HG02763 (cell line): ENCODE data around the gene CLASRP.

Source experiments
- ATAC-seq: cut with Tn5 transposase; IDR thresholded peaks from one replicate; pipeline ENCODE4 v1.9.1; 2021; ENCODE audit warnings: mild to moderate bottlenecking, moderate library complexity; ENCODE audit not compliant: unreplicated experiment

Gene CLASRP

DNA sequence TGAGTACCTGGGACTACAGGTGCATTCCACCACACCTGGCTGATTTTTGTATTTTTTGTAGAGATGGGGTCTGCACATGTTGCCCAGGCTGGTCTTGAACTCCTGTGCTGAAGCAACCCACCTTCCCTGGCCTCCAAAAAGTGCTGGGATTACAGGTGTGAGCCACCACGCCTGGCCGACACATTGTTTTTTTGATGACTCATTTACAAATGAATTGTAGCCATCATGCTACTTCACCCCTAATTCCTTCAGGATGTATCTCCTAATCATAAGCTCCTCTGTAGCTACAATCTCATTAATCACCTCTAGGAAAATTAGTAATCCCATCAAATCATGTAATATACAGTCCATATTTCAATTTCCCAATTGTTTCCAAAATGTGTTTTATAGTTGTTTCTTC lies 19.7 kb upstream of the CLASRP start:
- ATAC-seq: no peak

DNA sequence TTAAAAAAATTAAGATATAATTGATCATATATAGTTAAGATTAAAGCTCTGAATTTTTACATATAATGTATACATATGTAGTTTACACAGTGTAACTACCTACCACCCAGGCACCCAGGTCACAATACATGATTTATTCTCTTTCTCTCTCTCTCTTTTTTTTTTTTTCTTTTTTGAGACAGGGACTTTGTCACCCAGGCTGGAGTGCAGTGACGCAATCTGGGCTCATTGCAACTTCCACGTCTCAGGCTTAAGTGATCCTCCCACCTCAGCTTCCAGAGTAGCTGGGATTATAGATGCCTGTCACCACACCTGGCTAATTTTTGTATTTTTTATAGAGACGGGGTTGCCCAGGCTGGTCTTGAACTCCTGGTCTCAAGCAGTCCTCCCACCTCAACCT lies 18.8 kb upstream of the CLASRP start:
- no peak for ATAC-seq

DNA sequence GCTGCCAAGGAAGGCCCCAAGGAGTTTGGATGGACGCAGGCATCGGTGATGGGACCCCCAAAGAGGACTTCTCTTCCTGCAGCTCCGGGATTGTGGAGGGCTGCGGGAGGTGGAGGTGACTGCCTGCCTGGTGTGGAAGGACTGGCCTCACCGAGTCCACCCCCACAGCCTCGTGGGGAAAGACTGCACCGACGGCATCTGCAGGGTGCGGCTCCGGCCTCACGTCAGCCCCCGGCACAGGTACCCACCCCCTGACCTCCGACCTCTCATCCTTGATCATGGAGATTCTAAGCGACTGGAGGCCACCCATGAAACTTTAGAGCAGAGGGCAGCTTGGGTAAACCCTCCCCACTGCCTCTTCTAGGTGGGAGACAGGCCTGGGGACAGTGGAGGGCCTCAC lies 16.9 kb upstream of the CLASRP start:
- ATAC-seq: no peak

DNA sequence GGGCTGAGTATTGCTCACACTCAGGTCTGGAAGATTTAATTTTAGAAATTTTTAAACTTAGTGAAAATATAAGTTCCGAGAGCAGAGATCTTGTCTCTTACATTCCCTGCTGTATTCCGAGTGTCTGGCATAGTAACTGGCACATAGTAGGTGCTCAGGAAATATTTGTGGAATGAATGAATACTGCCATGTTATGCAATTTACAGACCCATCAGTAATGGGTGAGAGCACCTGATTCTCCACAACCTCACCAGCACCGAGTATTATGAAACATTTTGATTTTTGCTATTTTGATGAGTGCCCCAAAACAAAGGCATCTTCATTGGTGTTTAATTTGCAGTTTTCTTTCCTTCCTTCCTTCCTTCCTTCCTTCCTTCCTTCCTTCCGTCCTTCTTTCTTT lies 15.8 kb upstream of the CLASRP start:
- no peak for ATAC-seq

DNA sequence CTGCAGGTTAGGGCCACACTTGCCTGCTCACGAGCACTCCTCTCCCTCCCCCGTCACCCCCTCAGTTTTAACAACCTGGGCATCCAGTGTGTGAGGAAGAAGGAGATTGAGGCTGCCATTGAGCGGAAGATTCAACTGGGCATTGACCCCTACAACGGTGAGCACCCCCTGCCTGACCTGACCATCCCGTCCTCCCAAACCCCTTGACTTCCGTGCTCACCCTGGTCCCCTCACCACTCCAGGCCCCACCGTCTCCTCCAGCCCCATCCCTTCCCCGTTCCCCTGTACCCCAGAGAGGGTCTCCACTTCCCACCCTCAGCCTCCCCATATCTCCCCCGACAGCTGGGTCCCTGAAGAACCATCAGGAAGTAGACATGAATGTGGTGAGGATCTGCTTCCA lies 13.6 kb upstream of the CLASRP start:
- no peak for ATAC-seq

DNA sequence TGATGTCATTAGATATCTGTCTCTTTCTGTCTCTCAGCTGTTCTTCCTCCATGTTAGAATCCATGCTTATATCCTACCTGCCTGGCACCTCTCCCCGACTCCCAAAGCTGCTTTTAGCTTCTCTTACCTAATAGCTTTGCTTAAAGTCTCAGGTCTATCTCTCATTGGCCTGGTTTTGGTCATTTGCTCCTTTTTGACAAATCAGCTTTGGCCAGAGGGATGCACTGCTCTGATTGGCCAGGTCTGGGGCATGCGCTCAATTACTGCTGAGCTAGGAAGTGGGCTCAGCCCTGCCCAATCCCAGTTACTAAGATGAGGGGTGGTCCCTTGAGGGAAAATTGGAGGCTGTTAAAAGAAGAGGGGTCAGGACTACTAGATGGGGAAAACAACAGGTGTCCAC lies 11.5 kb upstream of the CLASRP start:
- no peak for ATAC-seq

DNA sequence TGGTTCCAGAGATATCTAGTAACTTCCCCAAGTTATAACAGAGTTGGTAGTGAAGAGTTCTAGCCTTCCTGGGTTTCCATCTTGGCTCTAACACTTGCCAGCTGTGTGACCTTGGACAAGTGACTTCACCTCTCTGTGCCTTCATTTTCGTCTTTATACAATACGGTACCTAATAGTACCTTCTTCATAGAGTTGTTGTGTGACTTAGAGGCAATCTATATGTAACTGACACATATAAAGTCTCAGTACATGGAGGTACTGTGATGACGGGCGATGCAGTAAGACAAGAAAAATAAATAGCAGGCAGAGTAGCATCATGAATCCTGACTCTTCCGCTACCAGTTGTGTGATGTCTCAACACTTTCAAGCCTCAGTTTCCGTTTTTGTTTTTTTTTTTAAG lies 8.0 kb upstream of the CLASRP start:
- ATAC-seq: no peak

DNA sequence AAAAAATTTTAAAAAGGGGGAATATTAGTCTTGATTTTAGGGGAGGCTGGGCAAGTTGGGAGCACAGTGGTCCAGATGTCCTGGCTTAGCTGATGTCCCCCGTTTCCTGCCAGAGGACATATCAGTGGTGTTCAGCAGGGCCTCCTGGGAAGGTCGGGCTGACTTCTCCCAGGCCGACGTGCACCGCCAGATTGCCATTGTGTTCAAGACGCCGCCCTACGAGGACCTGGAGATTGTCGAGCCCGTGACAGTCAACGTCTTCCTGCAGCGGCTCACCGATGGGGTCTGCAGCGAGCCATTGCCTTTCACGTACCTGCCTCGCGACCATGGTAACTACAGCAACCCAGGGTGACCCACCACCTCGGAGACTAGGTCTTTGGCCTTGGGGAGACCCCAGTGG lies 6.4 kb upstream of the CLASRP start:
- ATAC-seq: no peak

DNA sequence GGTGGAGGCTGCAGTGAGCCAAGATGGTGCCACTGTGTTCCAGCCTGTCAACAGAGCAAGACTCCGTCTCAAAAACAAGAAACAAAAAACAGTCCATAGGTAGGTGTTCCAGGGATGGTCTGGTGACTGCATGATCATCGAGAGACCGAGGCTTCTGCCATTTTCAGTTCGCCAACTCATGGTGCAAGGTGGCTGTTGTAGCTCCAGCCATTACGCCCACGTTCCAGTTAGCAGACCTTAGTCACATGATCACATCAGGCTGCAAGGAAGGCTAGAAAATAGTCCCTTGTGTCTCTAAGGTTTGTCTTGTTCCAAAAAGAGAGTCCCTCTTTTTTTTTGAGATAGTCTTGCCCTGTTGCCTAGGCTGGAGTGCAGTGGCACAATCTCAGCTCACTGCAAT lies 3.1 kb upstream of the CLASRP start:
- ATAC-seq: no peak

DNA sequence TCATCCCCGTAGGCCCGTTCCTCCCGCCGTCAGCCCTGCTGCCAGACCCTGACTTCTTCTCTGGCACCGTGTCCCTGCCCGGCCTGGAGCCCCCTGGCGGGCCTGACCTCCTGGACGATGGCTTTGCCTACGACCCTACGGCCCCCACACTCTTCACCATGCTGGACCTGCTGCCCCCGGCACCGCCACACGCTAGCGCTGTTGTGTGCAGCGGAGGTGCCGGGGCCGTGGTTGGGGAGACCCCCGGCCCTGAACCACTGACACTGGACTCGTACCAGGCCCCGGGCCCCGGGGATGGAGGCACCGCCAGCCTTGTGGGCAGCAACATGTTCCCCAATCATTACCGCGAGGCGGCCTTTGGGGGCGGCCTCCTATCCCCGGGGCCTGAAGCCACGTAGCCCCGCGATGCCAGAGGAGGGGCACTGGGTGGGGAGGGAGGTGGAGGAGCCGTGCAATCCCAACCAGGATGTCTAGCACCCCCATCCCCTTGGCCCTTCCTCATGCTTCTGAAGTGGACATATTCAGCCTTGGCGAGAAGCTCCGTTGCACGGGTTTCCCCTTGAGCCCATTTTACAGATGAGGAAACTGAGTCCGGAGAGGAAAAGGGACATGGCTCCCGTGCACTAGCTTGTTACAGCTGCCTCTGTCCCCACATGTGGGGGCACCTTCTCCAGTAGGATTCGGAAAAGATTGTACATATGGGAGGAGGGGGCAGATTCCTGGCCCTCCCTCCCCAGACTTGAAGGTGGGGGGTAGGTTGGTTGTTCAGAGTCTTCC lies 1.3 kb upstream of the CLASRP start:
- ATAC-seq: no peak

DNA sequence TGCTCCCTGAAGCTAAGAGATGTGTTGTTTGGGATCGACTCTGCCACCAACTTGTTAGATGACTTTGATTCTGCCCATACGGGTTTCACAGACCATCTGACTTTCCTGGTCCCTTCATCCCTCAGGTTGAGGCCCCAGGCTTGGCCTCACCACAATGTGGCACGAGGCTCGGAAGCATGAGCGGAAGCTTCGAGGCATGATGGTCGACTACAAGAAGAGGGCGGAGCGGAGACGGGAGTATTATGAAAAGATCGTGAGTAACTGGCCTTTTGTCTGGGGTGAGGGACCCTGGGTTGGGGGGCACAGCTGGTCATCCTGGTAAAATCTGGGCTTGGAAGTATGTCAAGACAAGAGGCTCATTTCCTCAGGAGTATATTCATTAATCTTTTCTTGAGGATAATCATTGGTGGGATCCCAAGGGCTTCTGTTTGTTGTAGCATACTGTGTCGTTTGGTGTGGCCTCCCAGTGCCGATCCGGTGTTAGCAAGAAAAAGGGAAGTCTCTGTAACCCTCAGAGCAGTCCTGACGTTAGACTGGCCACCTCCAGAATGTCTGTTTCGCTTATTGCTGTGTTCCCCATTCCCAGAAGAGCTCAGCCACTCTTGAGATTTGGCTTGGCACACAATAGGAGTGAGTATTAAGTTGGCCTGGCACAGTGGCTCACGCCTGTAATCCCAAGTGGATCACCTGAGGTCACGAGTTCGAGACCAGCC lies 1.4 kb downstream of the CLASRP start:
- no peak for ATAC-seq

DNA sequence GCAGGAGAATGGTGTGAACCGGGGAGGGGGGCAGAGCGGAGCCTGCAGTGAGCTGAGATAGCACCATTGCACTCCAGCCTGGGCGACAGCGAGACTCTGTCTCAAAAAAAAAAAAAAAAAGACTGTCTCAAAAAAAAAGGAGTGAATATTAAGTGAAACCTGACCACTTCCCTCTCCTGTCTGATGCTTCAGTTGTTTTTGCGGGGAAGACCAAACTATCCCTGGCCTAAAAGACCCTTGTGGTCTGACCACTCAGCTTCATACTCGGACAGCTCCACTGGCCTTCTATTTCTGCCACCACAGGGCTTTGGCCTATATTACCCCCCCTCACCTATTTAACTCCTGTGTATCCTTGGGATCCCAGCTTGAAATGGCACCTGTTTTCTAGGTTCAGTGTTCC lies 2.3 kb downstream of the CLASRP start:
- ATAC-seq: no peak

DNA sequence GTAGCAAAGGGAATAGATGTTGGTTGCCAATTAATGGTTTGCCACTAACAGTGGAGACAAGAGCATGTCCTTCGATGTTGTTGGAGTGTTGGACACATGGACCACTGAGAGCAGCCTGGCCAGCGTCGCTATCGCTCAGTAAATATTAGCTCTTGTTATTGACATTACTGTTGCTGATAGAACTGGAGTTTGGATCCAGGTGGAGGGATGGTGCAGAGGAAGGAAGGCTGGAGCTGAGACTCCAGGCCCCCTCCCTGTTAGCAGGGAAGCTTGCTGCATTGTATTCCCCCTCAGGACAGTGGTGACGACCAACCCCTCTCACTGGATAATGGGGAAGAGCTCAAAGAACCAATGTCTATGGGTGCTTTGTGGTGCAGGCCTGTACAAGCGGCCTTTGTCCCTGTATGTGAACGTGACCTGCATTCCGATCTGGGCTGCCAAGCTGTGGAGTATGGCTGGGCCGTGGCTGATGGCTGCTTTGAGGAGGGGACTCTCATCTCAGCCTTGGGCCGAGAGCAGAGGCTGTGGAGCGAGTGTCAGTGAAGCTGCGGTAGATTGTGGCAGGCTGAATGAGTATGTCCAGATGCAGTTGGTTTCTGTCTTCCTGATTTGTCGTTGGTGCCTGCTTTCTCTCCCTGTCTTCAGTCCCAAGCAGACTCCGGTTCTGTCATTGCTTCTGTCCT lies 7.0 kb downstream of the CLASRP start:
- no peak for ATAC-seq

DNA sequence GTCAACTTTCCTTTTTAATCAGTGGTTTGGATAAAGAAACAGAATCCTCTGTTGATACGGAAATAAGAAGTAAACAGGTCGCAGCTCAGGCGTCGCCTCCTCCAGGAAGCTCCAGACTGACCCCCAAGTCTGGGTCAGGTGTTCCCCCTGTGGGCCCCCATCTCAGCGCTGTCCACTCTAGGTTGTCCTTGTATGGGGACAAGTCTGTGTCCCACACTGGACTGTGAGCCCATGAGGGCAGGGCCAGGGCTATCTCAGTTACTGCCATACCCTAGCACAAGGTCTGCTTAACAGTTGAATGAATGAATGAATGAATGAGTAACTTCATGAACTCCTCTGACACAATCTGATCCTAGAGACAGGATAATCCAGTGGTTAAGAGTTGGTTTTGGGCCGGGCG lies 7.5 kb downstream of the CLASRP start:
- no peak for ATAC-seq

DNA sequence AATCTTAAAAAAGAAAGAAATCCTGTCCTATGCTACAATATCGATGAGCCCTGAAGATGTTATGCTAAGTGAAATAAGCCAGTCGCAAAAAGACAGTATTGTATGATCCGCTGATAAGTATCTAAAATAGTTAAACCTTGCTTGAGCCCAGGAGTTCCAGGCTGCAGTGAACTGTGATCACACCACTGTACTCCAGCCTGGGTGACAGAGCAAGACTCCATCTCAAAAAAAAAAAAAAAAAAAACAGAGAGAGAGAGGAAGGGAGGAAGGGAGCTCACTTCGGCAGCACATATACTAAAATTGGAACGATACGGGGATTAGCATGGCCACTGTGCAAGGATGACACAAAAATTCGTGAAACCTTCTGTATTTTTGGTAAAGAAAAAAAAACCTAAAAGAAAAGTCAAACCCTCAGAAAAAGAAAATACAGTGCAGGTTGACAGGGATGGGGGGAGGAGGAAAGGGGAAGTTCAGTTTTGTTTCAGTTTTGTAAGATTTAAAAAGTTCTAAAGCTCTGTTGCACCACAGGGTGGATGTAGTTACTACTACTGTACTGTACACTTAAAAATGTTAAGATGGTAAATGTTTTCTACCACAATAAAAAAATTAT lies 8.4 kb downstream of the CLASRP start:
- ATAC-seq: peak; percentile 62

DNA sequence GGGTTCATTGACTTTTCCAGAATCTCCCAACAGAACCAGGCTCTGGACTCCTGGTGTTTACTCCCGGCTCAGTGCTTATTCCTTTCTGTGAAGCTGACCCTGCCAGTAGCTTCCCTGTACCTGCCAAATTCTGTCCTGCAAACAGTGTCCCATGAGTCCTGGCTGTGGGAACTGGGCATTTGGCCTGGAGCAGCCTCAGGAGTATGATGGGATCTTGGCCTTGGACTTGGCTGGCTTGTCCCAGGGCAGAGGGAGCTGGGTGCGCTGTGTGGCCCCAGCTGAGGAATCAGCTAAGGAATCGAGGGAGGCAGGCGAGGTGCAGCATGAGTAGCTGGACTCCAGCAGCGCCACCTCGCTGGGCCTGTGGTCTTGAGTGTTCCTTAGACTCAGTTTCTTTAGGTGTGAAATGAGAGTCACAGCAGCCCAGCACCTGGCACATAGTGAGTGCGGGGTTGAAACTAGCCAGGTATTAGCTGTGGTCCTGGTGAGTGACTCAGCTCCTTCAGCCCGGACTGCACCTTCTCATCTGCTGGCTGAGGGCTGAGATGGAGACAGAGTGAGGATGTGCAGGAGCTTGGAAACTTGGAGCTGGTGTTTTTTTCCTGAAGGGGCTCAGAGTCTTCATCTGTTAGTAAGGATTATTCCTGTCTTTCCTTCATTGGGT lies 10.4 kb downstream of the CLASRP start:
- no peak for ATAC-seq

DNA sequence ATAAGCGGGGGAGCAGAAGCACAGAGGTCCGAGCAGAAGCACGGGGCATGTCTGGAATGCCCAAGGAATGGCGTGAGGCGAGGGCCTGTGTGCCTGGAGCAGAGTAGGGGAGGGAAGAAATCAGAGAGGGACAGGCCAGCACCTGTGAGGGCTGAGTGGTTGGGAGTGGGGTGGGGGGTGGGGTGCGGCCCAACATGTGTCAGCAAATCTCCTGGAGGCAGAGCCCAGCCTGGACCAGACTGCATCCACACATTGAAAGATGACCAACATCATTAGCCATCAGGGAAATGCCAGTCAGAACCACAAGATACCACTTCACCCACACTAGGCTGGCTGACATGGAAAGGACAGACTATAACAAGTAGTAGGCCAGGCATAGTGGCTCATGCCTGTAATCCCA lies 11.2 kb downstream of the CLASRP start:
- ATAC-seq: no peak

DNA sequence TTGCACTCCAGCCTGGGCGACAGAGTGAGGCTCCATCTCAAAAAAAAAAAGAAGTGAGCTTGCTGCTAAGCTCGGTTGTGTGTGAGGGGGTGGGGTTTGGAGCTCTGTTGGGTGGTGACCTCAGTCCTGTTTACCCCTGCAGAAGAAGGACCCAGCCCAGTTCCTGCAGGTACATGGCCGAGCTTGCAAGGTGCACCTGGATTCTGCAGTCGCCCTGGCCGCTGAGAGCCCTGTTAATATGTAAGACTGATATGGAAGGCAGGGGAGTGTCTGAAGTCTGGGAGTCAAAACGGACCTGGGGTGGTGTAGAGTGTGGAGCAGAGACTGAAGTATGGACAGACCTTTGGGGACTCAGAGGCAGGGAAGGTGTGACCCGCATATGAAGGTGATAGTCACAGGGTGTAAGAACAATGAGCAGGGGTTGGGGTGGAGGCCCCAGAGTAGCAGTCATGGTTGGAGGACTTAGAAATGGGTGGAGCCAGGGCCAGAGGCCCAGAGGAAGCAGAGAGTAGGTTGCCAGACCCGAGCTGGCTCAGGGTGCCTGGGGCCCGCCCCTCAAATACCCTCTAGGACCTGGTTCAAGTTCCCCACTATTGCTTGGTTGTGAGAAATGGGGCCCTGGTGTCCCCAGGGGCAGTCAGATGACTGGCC lies 13.2 kb downstream of the CLASRP start:
- no peak for ATAC-seq

DNA sequence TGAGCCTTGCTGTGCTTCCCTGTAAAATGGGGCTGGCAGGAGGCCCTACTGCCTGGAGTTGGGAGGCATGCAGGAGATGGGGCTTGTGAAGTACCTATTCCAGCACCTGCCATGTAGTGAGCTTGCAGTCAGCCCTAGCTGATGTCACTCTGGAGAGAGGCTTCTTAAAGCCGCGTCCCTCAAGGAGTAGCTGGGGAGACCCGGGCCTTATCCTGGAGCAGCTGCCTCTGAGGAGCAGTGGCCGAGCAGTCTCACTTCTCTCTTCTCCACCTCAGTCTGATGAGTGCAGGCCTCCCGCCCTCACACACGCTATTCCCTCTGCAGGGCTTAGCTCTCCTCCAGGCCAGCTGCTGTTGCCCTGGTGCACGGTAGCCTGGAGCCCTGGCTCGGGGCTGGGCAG lies 18.0 kb downstream of the CLASRP start:
- no peak for ATAC-seq

DNA sequence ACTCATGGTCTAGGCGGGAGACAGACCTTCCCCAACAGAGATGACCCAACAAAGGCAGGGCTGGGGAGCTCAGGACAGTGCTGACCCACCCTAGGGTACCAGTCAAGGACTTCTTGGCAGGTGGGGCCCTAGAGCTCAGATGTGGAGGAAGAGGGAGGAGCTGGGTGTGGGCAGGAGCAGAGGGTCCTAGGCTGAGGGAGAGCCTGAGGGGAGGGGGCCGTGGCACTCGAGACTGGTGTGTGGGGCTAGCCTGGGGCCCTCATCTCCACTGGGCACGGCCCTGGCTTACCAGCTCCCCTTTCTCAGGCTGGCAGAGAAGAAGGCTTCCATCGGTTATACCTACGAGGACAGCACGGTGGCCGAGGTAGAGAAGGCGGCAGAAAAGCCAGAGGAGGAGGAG lies 18.6 kb downstream of the CLASRP start:
- ATAC-seq: no peak
